PC-9 (cell line): ENCODE data around the gene FOXL1. TPM values are rescaled to one million over a fixed set of nuclear protein-coding genes. Genes with fewer than 3 reads are reported as not detected.

Experiments
- BruUV-seq: library from RNA; stranded (reverse); fragments of 400-500 nt; replicated peaks from 2 replicates; lab custom pipeline; 2021; lab: Mats Ljungman, UMichigan
- CTCF ChIA-PET: fragments of 300-600 bp; sonication (Branson Sonifier 250); formaldehyde crosslinking; loops from one replicate; lab custom pipeline; 2022; ENCODE audit warnings: antibody characterized with exemption; lab: Charles Lee
- POLR2A ChIA-PET: fragments of 300-600 bp; sonication (Branson Sonifier 250); formaldehyde crosslinking; loops from one replicate; lab custom pipeline; 2022; ENCODE audit warnings: antibody characterized with exemption; ENCODE audit not compliant: unreplicated experiment; lab: Charles Lee
- DNase-seq, 2 experiments: peaks; one replicate each; pipeline versions ENCODE4 v3.0.0 to v3.0.0-alpha.2; 2015 to 2022; ENCODE audit warnings: mixed read lengths in 1 of 2
- H2AFZ ChIP-seq: fragments of 200-600 bp; sonication (generic); 2 replicates; pipeline ENCODE4 v1.8.1; 2017; ENCODE audit warnings: antibody characterized with exemption
- H3F3A ChIP-seq: fragments of 200-600 bp; sonication (generic); 2 replicates; pipeline ENCODE4 v1.8.1; 2017; ENCODE audit warnings: antibody characterized with exemption, mild to moderate bottlenecking, low read depth; ENCODE audit not compliant: insufficient read depth
- H3K27ac ChIP-seq: fragments of 200-600 bp; sonication (generic); 2 replicates; pipeline ENCODE4 v1.6.1; 2016; ENCODE audit warnings: mixed run types
- H3K27me3 ChIP-seq: fragments of 200-600 bp; sonication (generic); 2 replicates; pipeline ENCODE4 v1.6.1; 2016; ENCODE audit warnings: low read depth, mixed run types; ENCODE audit not compliant: insufficient read depth
- H3K36me3 ChIP-seq: fragments of 200-600 bp; sonication (generic); 2 replicates; pipeline ENCODE4 v1.6.1; 2016; ENCODE audit warnings: low read depth, mixed run types
- H3K4me1 ChIP-seq: fragments of 200-600 bp; sonication (generic); replicated peaks from 2 replicates; pipeline ENCODE4 v1.6.1; 2016; ENCODE audit warnings: mixed run types; ENCODE audit not compliant: insufficient read depth
- H3K4me2 ChIP-seq: fragments of 200-600 bp; sonication (generic); 2 replicates; pipeline ENCODE4 v1.6.1; 2017; ENCODE audit warnings: mixed run types
- H3K4me3 ChIP-seq: fragments of 200-600 bp; sonication (generic); 2 replicates; pipeline ENCODE4 v1.6.1; 2016; ENCODE audit warnings: mixed run types
- H3K79me2 ChIP-seq: fragments of 200-600 bp; sonication (generic); 2 replicates; pipeline ENCODE4 v1.6.1; 2017; ENCODE audit warnings: low read depth, mixed run types
- H3K9me2 ChIP-seq: fragments of 200-600 bp; sonication (generic); 2 replicates; pipeline ENCODE4 v1.8.1; 2017; ENCODE audit warnings: mild to moderate bottlenecking; ENCODE audit not compliant: insufficient read depth
- H3K9me3 ChIP-seq: fragments of 200-600 bp; sonication (generic); 2 replicates; pipeline ENCODE4 v1.8.1; 2016; ENCODE audit warnings: low read depth; ENCODE audit not compliant: insufficient read depth
- H4K20me1 ChIP-seq: fragments of 200-600 bp; sonication (generic); 2 replicates; pipeline ENCODE4 v1.8.1; 2017; ENCODE audit not compliant: insufficient read depth
- EZH2 ChIP-seq: fragments of 200-600 bp; sonication (generic); IDR thresholded peaks from 2 replicates; pipeline ENCODE4 v1.8.0; 2017; ENCODE audit warnings: antibody characterized with exemption, low read depth
- intact Hi-C: fragments of 100-400 bp; cut with micrococcal nuclease; formaldehyde crosslinking; loops from one replicate; pipeline ENCODE4 v1.10.0; 2022; ENCODE audit not compliant: unreplicated experiment
- total RNA-seq: library from RNA; stranded (reverse); gene quantifications from 2 replicates; pipeline ENCODE4 v1.2.3, GENCODE V29; 2021
- TF ChIP-seq, protein P1 (sequence below): fragments of 200-600 bp; sonication (generic); conservative IDR thresholded peaks from 2 replicates; pipeline ENCODE4 v1.6.1; 2017; ENCODE audit warnings: mixed run types, antibody characterized with exemption, mild to moderate bottlenecking, moderate library complexity

The FOXL1 gene
- total RNA-seq, 1 experiment from 2014 or later, result not detected

DNA sequence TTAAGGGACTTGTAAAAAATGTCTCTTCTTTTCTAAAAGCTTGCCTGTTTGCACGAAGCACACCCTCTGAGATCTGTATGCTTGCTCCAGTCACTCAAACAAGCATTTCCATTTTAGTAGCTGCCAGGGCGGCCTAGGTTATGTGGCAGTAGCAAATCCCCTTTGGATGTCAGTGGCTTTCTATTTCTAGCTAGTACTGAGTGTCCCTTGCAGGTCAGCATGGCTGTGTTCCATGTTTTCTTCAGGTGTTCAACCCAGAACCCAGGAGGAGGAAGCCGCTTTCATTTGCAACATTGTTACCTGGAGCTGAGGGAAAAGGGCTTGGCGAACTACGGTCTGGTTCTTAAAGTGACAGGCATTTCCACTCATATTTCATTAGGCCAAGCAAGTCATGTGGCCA lies 36.4 kb downstream of the FOXL1 start:
- no peaks in the 10 kb centered on the region for H3K36me3 ChIP-seq
- no peak overlapping the region; the same call in 1 of the 2 replicates for H3K4me2 ChIP-seq
- H3K27me3 ChIP-seq, result peaks cover 91% of the 10 kb centered on the region
- no peaks in the 10 kb centered on the region for H3K9me2 ChIP-seq
- TF ChIP-seq, protein P1, sequence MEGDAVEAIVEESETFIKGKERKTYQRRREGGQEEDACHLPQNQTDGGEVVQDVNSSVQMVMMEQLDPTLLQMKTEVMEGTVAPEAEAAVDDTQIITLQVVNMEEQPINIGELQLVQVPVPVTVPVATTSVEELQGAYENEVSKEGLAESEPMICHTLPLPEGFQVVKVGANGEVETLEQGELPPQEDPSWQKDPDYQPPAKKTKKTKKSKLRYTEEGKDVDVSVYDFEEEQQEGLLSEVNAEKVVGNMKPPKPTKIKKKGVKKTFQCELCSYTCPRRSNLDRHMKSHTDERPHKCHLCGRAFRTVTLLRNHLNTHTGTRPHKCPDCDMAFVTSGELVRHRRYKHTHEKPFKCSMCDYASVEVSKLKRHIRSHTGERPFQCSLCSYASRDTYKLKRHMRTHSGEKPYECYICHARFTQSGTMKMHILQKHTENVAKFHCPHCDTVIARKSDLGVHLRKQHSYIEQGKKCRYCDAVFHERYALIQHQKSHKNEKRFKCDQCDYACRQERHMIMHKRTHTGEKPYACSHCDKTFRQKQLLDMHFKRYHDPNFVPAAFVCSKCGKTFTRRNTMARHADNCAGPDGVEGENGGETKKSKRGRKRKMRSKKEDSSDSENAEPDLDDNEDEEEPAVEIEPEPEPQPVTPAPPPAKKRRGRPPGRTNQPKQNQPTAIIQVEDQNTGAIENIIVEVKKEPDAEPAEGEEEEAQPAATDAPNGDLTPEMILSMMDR, result no peak
- no peak for TF ChIP-seq EZH2
- H3K4me1 ChIP-seq, result no peaks in the 10 kb centered on the region; the same call in 1 of the 2 replicates
- H3K4me3 ChIP-seq, result no peak overlapping the region
- no peaks in the 10 kb centered on the region for H3F3A ChIP-seq
- no peaks in the 10 kb centered on the region for H4K20me1 ChIP-seq
- ChIA-PET CTCF (no interaction called here), POLR2A (no interaction called here)
- H3K27ac ChIP-seq, result no peak overlapping the region
- H3K79me2 ChIP-seq, result no peaks in the 10 kb centered on the region
- H3K9me3 ChIP-seq, result no peaks in the 10 kb centered on the region
- DNase-seq, result peak in 1 of 2 experiments; percentile 29
- intact Hi-C loops, result no loop called here
- BruUV-seq, result no TSS peak
- no peak overlapping the region for H2AFZ ChIP-seq

DNA sequence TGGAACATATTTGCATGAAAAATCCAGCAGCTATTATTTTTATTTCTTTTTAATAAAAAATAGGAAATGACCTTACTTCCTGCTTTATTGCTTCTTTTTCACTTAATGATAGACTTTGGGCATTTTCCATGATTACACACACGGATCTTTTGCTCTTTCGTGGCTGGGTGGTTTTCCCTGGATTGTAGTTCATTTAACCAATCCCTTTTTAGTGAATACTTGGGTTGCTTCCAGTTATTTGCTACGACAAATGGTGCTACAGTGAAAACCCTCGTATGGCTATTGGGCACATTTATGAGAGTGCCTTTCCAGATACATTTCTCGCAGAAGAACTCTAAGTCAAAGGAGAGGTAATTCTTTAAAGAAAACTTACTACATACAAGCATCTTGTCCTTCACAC lies 38.6 kb downstream of the FOXL1 start:
- DNase-seq, result peak in 1 of 2 experiments; percentile 1
- no peaks in the 10 kb centered on the region; the same call in 1 of the 2 replicates for H3K4me1 ChIP-seq
- H3K27me3 ChIP-seq, result peaks cover 91% of the 10 kb centered on the region
- no TSS peak for BruUV-seq
- intact Hi-C loops, result no loop called here
- no peak for TF ChIP-seq EZH2
- TF ChIP-seq, protein P1, result no peak
- no peaks in the 10 kb centered on the region for H3K79me2 ChIP-seq
- H3K27ac ChIP-seq, result no peak overlapping the region
- no peaks in the 10 kb centered on the region for H3K9me2 ChIP-seq
- no peak overlapping the region for H3K4me2 ChIP-seq
- H4K20me1 ChIP-seq, result no peaks in the 10 kb centered on the region
- ChIA-PET CTCF (no interaction called here), POLR2A (no interaction called here)
- no peaks in the 10 kb centered on the region for H3K36me3 ChIP-seq
- H3F3A ChIP-seq, result no peaks in the 10 kb centered on the region
- H3K4me3 ChIP-seq, result no peak overlapping the region
- H3K9me3 ChIP-seq, result no peaks in the 10 kb centered on the region
- H2AFZ ChIP-seq, result no peak overlapping the region

DNA sequence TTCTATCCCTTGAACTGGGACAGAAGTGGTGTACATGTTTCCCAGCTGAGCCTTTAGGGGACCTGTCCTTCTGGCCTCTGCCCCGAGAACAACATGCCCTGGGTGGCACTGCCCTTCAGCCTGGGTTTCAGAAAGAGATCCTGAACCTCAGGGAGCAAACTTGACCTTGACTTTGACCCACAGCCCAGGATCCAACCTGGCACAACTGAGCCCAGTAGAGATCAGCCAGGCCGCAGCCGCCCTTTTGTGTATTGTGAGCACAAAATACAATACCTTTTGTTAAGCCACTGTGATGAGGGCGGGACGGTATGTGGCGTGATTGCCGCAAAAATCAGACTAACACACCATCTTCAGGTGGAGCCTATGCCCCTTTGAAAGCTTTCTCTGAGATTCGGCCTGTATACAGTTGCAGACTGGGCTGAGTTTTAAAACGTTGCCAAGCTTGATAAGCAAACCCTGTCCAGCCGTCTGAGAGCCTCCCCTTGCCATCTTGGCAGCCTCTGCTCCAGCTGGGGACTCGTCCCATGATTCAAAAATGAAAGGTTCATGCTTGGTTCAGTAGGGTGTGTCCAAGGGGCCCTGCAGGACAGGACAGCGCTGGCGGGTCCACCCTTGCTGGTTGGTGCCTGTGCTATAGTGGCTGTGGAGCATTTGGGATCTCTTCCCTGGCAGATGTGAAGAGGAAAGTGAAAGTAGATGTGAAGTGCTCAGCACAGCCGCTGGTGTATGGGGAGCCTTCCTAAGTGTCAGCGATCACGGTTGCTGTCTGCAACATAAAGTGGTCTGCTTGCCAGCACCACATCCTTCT lies 40.3 kb downstream of the FOXL1 start:
- H4K20me1 ChIP-seq, result no peaks in the 10 kb centered on the region
- H2AFZ ChIP-seq, result no peak overlapping the region

More for the DNA sequence above, 40.3 kb downstream of the FOXL1 start:
- BruUV-seq, result no TSS peak
- Histone ChIP-seq H3K79me2 (no peaks in the 10 kb centered on the region), H3K36me3 (no peaks in the 10 kb centered on the region), H3K9me3 (no peaks in the 10 kb centered on the region), H3K27me3 (peaks cover 96% of the 10 kb centered on the region), H3K4me2 (peak overlapping the region; percentile 13; the same call in 1 of the 2 replicates), H3K27ac (no peak overlapping the region), H3K9me2 (no peaks in the 10 kb centered on the region), H3K4me3 (no peak overlapping the region), H3F3A (no peaks in the 10 kb centered on the region), H3K4me1 (no peaks in the 10 kb centered on the region; the same call in 1 of the 2 replicates)
- TF ChIP-seq EZH2, result no peak
- TF ChIP-seq, protein P1, result no peak
- CTCF ChIA-PET, result no interaction called here
- DNase-seq, result no peak
- intact Hi-C loops, result no loop called here
- POLR2A ChIA-PET, result interaction anchor here (0.7 kb wide), 1 partner anchor 54 kb away, joined by 3 read pairs; no protein-coding TSS in a partner anchor
